Naive B cell (primary cell): ENCODE measurements around the gene ST3GAL3. TPM values are rescaled to one million over a fixed set of nuclear protein-coding genes. Genes with fewer than 3 reads are reported as not detected.

ENCODE experiments used
- ATAC-seq, 2 donors: fragments of 150-1000 bp; cut with Tn5 transposase; 2 replicates each; pipeline ENCODE4 v1.10.0; 2021; ENCODE audit warnings: low read depth in 2 of 2, mild to moderate bottlenecking in 2 of 2, moderate library complexity in 2 of 2
- DNase-seq: peaks from one replicate; pipeline ENCODE4 v3.0.0; 2022
- H3K27ac Mint-ChIP-seq, 6 donors: one replicate each; pipeline ENCODE4 v1.8.0; 2020 to 2022; ENCODE audit warnings: mild to moderate bottlenecking in 6 of 6, mixed read lengths in 6 of 6, moderate library complexity in 5 of 6, inconsistent platforms in 2 of 6
- H3K27me3 Mint-ChIP-seq, 3 donors: one replicate each; pipeline ENCODE4 v1.8.0; 2021 to 2022; ENCODE audit warnings: mixed read lengths in 3 of 3, mild to moderate bottlenecking in 1 of 3
- H3K36me3 Mint-ChIP-seq, 2 donors: one replicate each; pipeline ENCODE4 v1.8.0; 2020 to 2022; ENCODE audit warnings: mixed read lengths in 2 of 2, inconsistent platforms in 1 of 2, mild to moderate bottlenecking in 1 of 2
- H3K4me1 Mint-ChIP-seq, 3 donors: one replicate each; pipeline ENCODE4 v1.8.0; 2020 to 2022; ENCODE audit warnings: mixed read lengths in 3 of 3, inconsistent platforms in 1 of 3, mild to moderate bottlenecking in 1 of 3, moderate library complexity in 1 of 3
- H3K4me3 Mint-ChIP-seq, 8 donors: one replicate each; pipeline ENCODE4 v1.8.0; 2020 to 2022; ENCODE audit warnings: mild to moderate bottlenecking in 8 of 8, mixed read lengths in 8 of 8, moderate library complexity in 8 of 8, inconsistent platforms in 2 of 8
- H3K9me3 Mint-ChIP-seq, 7 donors: one replicate each; pipeline ENCODE4 v1.8.0; 2020 to 2022; ENCODE audit warnings: mixed read lengths in 7 of 7, mild to moderate bottlenecking in 5 of 7, inconsistent platforms in 2 of 7, moderate library complexity in 1 of 7
- polyA plus RNA-seq, 6 donors: library from polyadenylated mRNA; unstranded; fragments of 300-500 nt; fragmentation: Illumina TruSeq; gene quantifications; one replicate each; pipeline ENCODE4 v1.2.3, GENCODE V29; 2021; ENCODE audit warnings: low read depth in 6 of 6

Gene ST3GAL3
- polyA plus RNA-seq, 6 donors from 2014 or later: 7.9 to 16.1 (median 9.8) TPM

DNA sequence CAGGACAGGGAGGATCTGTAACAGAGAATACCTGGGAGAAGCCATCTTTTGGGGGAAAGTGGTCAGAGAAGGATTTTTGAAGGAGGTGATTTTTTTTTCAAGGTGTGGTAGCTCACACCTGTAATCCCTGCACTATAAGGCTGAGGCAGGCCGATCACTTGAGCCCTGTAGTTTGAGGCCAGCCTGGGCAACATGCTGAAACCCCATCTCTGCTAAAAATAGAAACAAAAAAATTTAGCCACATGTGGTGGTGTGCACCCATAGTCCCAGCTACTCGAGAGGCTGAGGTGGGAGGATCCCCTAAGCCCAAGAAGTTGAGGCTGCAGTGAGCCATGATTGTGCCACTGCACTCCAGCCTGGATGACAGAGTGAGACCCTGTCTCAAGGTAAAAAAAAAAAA lies 158.9 kb downstream of the ST3GAL3 start:
- DNase-seq (no peak), ATAC-seq (no peak)
- Mint-ChIP-seq H3K27ac (peak overlapping the region in 1 of 6 donors; percentile 44), H3K4me3 (no peak overlapping the region), H3K4me1 (peaks cover 0 to 7% (median 0%) of the 10 kb centered on the region in 3 donors), H3K9me3 (no peaks in the 10 kb centered on the region), H3K27me3 (no peaks in the 10 kb centered on the region), H3K36me3 (peaks cover 0 to 5% of the 10 kb centered on the region in 2 donors)

GRCh38 chr1:43867976-43868740 lies 160.8 kb downstream of the ST3GAL3 start:
- ATAC-seq (no peak), DNase-seq (no peak)
- Mint-ChIP-seq H3K4me1 (peaks cover 0 to 8% (median 0%) of the 10 kb centered on the region in 3 donors), H3K4me3 (no peak overlapping the region), H3K27me3 (no peaks in the 10 kb centered on the region), H3K36me3 (no peaks in the 10 kb centered on the region), H3K27ac (no peak overlapping the region), H3K9me3 (no peaks in the 10 kb centered on the region)

DNA sequence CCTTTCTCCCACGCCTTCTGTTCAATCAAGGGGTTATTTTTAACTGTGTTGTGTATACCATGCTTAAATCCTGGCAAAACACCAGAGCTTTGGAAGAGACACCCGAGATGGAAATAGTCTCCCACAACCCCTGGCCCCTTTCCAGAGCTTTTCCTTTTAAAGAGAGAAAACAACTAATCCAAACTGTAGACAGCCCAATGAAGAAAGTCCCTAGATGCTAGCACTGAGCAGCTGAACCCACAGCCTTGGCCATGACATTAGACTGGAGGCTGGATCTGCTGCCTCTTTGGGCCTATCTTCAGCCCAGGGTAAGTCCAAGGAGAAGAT lies 161.4 kb downstream of the ST3GAL3 start:
- Mint-ChIP-seq H3K36me3 (no peaks in the 10 kb centered on the region), H3K9me3 (no peaks in the 10 kb centered on the region), H3K4me1 (peaks cover 0 to 8% (median 0%) of the 10 kb centered on the region in 3 donors), H3K27me3 (no peaks in the 10 kb centered on the region), H3K4me3 (no peak overlapping the region), H3K27ac (no peak overlapping the region)
- ATAC-seq (no peak), DNase-seq (no peak)

GRCh38 chr1:43870306-43870705 lies 163.0 kb downstream of the ST3GAL3 start:
- no peaks in the 10 kb centered on the region for H3K36me3 Mint-ChIP-seq
- no peaks in the 10 kb centered on the region for H3K27me3 Mint-ChIP-seq
- DNase-seq (no peak), ATAC-seq (no peak)
- no peak overlapping the region for H3K4me3 Mint-ChIP-seq
- peaks cover 0 to 4% (median 0%) of the 10 kb centered on the region in 3 donors for H3K4me1 Mint-ChIP-seq
- H3K27ac Mint-ChIP-seq: peak overlapping the region in 1 of 6 donors; percentile 28
- no peaks in the 10 kb centered on the region for H3K9me3 Mint-ChIP-seq

- Mint-ChIP-seq H3K9me3 (no peaks in the 10 kb centered on the region), H3K36me3 (no peaks in the 10 kb centered on the region), H3K27ac (peak overlapping the region in 1 of 6 donors; percentile 54), H3K27me3 (no peaks in the 10 kb centered on the region), H3K4me3 (no peak overlapping the region), H3K4me1 (peaks cover 0 to 4% (median 0%) of the 10 kb centered on the region in 3 donors)
- ATAC-seq (no peak), DNase-seq (no peak)
Observed at GRCh38 chr1:43871181-43871910, 164.0 kb downstream of the ST3GAL3 start.

- Mint-ChIP-seq H3K4me3 (no peak overlapping the region), H3K27me3 (no peaks in the 10 kb centered on the region), H3K27ac (no peak overlapping the region), H3K9me3 (no peaks in the 10 kb centered on the region), H3K4me1 (peaks cover 0 to 4% (median 0%) of the 10 kb centered on the region in 3 donors), H3K36me3 (no peaks in the 10 kb centered on the region)
- no peak for DNase-seq
- no peak for ATAC-seq
Observed at GRCh38 chr1:43872280-43872679, 164.9 kb downstream of the ST3GAL3 start.

GRCh38 chr1:43873851-43874250 lies 166.5 kb downstream of the ST3GAL3 start:
- no peak overlapping the region for H3K4me3 Mint-ChIP-seq
- no peaks in the 10 kb centered on the region for H3K9me3 Mint-ChIP-seq
- no peaks in the 10 kb centered on the region for H3K27me3 Mint-ChIP-seq
- no peak for DNase-seq
- no peak for ATAC-seq
- no peaks in the 10 kb centered on the region for H3K36me3 Mint-ChIP-seq
- H3K27ac Mint-ChIP-seq: no peak overlapping the region
- peaks cover 0 to 4% (median 0%) of the 10 kb centered on the region in 3 donors for H3K4me1 Mint-ChIP-seq

GRCh38 chr1:43874716-43875115 lies 167.4 kb downstream of the ST3GAL3 start:
- no peaks in the 10 kb centered on the region for H3K9me3 Mint-ChIP-seq
- H3K4me3 Mint-ChIP-seq: no peak overlapping the region
- H3K4me1 Mint-ChIP-seq: peaks cover 0 to 4% (median 0%) of the 10 kb centered on the region in 3 donors
- no peaks in the 10 kb centered on the region for H3K27me3 Mint-ChIP-seq
- H3K27ac Mint-ChIP-seq: no peak overlapping the region
- no peaks in the 10 kb centered on the region for H3K36me3 Mint-ChIP-seq
- no peak for ATAC-seq
- DNase-seq: no peak

DNA sequence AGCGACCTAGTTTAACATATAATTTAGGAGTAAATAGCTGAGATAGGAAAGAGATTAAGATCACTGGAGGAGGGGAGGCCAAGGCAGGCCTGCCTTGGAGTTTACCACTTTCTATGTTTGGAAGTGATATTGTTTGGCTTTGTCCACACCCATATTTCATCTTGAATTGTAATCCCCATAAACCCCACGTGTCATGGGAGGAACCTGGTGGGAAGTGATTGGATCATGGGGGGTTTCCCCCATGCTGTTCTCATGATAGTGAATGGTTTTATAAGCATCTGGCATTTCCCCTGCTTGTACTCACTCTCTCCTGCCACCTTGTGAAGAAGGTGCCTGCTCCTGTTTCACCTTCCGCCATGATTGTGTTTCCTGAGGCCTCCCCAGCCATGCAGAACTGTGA lies 168.0 kb downstream of the ST3GAL3 start:
- ATAC-seq (no peak), DNase-seq (no peak)
- no peak overlapping the region for H3K4me3 Mint-ChIP-seq
- H3K27ac Mint-ChIP-seq: no peak overlapping the region
- no peaks in the 10 kb centered on the region for H3K27me3 Mint-ChIP-seq
- no peaks in the 10 kb centered on the region for H3K36me3 Mint-ChIP-seq
- H3K9me3 Mint-ChIP-seq: no peaks in the 10 kb centered on the region
- H3K4me1 Mint-ChIP-seq: peaks cover 0 to 4% (median 0%) of the 10 kb centered on the region in 3 donors

DNA sequence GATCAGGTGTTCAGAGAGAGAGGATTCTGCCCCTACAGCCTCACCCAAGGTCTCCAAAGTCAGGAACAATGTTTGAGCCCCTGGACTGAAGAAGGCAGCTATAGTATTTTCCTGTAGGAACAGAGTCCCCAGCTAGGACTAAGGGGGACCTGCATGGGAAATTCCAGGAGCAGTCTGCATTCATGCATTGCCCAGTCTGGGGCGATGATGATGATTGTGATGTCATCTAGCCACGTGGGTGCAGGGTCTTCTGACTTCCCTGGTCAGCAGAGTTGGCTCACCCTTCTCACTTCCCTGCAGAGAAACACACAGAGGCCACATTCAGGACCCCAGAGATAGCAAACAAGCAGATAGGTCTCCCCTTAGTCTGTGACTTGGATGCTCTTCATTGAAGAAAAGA lies 169.8 kb downstream of the ST3GAL3 start:
- H3K4me1 Mint-ChIP-seq: no peaks in the 10 kb centered on the region
- no peak overlapping the region for H3K27ac Mint-ChIP-seq
- no peaks in the 10 kb centered on the region for H3K9me3 Mint-ChIP-seq
- no peak overlapping the region for H3K4me3 Mint-ChIP-seq
- no peaks in the 10 kb centered on the region for H3K36me3 Mint-ChIP-seq
- no peaks in the 10 kb centered on the region for H3K27me3 Mint-ChIP-seq
- ATAC-seq (no peak), DNase-seq (no peak)

DNA sequence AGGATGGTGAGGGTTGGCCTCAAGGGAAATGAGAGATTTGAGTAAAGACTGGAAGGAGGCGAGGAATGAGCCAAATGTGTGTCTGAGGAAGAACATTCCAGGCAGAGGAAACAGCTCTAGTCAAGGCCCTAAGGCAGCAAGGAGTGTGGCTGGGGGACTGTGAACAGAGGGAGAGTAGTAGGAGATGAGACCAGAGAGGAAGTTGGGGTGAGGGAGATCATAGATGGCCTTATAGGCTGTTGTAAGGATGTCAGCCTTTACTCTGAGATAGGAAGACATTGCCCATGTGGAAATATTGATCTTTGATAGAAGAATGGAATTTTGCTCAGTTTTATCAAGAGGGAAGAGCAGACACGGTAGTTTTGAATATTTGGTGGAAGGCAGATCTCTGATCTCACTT lies 171.1 kb downstream of the ST3GAL3 start:
- Mint-ChIP-seq H3K27me3 (no peaks in the 10 kb centered on the region), H3K4me3 (no peak overlapping the region), H3K9me3 (no peaks in the 10 kb centered on the region), H3K4me1 (no peaks in the 10 kb centered on the region), H3K27ac (no peak overlapping the region), H3K36me3 (no peaks in the 10 kb centered on the region)
- ATAC-seq (no peak), DNase-seq (no peak)

- H3K4me3 Mint-ChIP-seq: no peak overlapping the region
- no peaks in the 10 kb centered on the region for H3K27me3 Mint-ChIP-seq
- H3K27ac Mint-ChIP-seq: no peak overlapping the region
- DNase-seq (no peak), ATAC-seq (no peak)
- no peaks in the 10 kb centered on the region for H3K36me3 Mint-ChIP-seq
- no peaks in the 10 kb centered on the region for H3K4me1 Mint-ChIP-seq
- H3K9me3 Mint-ChIP-seq: no peaks in the 10 kb centered on the region
Observed at GRCh38 chr1:43878854-43879253, 171.5 kb downstream of the ST3GAL3 start.

- ATAC-seq (no peak), DNase-seq (no peak)
- Mint-ChIP-seq H3K9me3 (no peaks in the 10 kb centered on the region), H3K27me3 (no peaks in the 10 kb centered on the region), H3K36me3 (no peaks in the 10 kb centered on the region), H3K4me3 (no peak overlapping the region), H3K4me1 (no peaks in the 10 kb centered on the region), H3K27ac (no peak overlapping the region)
Observed at GRCh38 chr1:43879414-43879813, 172.1 kb downstream of the ST3GAL3 start.

DNA sequence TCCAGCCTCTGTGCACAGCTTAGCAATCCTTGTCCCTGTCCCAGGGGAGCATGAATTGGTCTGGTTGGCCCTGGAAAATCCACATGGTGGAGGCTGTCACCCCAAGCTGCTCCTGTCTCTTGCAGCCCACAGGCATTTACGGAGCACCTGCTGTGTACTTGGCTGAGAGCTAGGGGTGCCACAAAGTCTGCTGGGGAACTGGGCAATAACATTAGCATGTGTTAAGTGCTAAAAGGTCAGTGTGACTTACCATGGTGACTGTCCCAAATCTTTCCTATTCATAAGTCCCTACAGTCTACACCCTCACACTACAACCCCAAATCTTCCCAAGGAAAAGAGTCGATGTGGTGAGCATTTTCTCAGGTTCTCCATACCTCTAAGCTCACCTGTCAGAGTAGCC lies 172.7 kb downstream of the ST3GAL3 start:
- Mint-ChIP-seq H3K27ac (no peak overlapping the region), H3K4me1 (no peaks in the 10 kb centered on the region), H3K9me3 (no peaks in the 10 kb centered on the region), H3K4me3 (no peak overlapping the region), H3K36me3 (no peaks in the 10 kb centered on the region), H3K27me3 (no peaks in the 10 kb centered on the region)
- DNase-seq (no peak), ATAC-seq (no peak)
